A549 treated with CORT108297 at 1 μM for 4 hours (cell line): ENCODE results near the gene ARFGAP2. TPM values are rescaled to one million over a fixed set of nuclear protein-coding genes. Genes with fewer than 3 reads are reported as not detected.

Source experiments
- total RNA-seq: library from RNA; stranded (reverse); fragments of 200-300 nt; extraction: Qiagen RNA extraction; gene quantifications from 5 replicates; pipeline ENCODE4 v1.2.3, GENCODE V29; 2022

Gene ARFGAP2
- total RNA-seq, result 26.3 to 36.7 TPM (median 28.5 TPM) in 5 replicates

DNA sequence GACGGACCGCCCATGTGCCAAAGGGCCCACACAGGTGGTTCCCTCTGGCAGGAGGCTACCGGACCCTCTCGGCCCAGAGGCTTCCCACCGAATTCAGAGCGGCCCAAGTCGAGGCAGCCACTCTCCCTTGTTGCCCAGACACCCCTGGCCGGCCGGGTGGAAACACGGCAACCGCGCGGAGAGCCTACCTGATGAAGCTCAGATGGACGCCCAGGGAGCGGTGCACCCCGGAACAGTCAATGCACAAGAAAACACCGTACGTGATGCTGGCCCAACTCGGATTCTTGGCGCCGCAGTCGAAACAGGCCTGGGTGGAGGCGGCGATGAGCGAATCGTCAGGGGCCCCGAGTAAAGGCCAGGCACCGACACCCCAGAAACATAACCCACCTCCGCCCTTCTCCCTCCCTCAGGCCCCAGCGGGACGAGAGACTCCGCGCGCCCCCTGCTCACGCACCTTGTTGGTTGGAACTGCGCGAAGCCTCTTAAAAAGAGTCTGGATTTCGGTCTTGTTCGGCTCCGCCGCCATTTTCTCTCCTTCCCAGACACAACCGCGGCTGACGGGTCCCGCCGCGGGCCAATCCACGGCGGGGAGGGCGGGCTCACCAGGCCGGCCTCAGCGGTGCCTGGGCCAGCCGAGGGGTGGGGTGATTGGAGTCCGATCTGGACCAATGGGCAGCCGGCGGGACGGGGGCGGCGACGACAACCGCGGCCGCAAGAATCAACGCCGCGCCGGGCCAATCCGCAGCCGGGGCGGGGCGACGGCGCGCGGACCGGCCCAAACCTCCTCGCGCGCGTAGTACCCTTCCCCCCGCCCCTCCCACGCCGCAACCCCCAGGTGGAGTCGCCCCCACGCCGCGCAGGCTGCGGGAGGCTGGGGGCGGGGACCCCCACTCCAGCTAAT is at the start of gene ARFGAP2:
Gene ARFGAP2, minus strand, starts transcription at position 552 of the 901 bp plus-strand sequence. Its CDS starts 26 bp downstream, at position 526.

DNA sequence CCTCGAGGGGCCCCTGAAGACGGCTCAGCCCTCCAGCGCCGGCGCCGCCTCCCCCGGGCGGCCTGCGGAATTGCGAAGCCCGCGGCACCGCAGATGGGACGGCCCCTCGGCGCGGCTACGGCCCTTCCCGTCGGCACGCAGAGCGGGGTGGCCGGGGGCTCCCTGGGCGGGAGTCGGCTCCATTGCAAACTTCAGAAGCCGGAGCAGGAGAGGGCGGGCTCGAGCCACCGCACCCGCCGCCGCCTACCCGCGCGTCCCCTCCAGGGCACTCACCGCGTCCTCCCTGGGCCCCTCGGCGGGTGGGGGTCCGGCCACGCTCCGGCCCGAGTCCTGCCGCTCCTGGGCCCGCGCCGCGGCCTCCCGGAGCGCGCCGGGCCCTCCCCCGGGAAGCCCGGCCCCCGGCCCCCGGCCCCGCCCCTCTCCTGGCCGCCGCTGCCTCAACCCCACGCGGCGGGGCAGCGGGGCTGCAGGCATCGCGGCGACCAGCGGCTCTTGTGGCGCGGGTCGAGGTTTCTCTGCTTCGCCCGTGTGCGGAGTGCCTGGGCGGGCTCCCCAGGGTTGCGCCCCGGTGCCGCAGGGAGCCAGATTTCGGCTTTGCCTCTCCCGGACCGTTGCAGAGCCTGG is 9.5 kb upstream of the ARFGAP2 start, which contains the start of gene PACSIN3:
Gene PACSIN3, minus strand, starts transcription at position 359 of the 624 bp plus-strand sequence. CDS start 3,707 bp downstream, outside the sequence.

Other genes with a start within 250 kb of the ARFGAP2 start
- gene CSTPP1, start 240.1 kb downstream of the ARFGAP2 start, total RNA-seq, result 25.5 to 36.7 TPM (median 30.6 TPM) in 5 replicates
- gene PACSIN3, start 9.6 kb upstream of the ARFGAP2 start, total RNA-seq, result 26.1 to 35.8 TPM (median 31.9 TPM) in 5 replicates
- gene DDB2, start 38.1 kb upstream of the ARFGAP2 start, total RNA-seq, result 81.2 to 94.6 TPM (median 86.0 TPM) in 5 replicates
- gene ACP2, start 71.9 kb upstream of the ARFGAP2 start, total RNA-seq, result 22.1 to 36.1 TPM (median 24.3 TPM) in 5 replicates
- gene NR1H3, start 81.1 kb upstream of the ARFGAP2 start, total RNA-seq, result 7.4 to 14.3 TPM (median 12.2 TPM) in 5 replicates
- gene MADD, start 93.3 kb upstream of the ARFGAP2 start, total RNA-seq, result 22.0 to 24.2 TPM (median 23.5 TPM) in 5 replicates
- 0.07 to 0.09 TPM (median 0.07 TPM) in 5 replicates for gene MYBPC3, start 175.8 kb upstream of the ARFGAP2 start, total RNA-seq
- 0.10 to 0.16 TPM in 2 of 5 replicates, not detected in the others for gene SPI1, start 201.7 kb upstream of the ARFGAP2 start, total RNA-seq
- 43.5 to 61.4 TPM (median 54.9 TPM) in 5 replicates for gene SLC39A13, start 231.7 kb upstream of the ARFGAP2 start, total RNA-seq
- gene PSMC3, start 249.6 kb upstream of the ARFGAP2 start, total RNA-seq, result 189 to 265 TPM (median 196 TPM) in 5 replicates